ENCODE measurements around the gene POLR1E.

POLR1E gene

DNA sequence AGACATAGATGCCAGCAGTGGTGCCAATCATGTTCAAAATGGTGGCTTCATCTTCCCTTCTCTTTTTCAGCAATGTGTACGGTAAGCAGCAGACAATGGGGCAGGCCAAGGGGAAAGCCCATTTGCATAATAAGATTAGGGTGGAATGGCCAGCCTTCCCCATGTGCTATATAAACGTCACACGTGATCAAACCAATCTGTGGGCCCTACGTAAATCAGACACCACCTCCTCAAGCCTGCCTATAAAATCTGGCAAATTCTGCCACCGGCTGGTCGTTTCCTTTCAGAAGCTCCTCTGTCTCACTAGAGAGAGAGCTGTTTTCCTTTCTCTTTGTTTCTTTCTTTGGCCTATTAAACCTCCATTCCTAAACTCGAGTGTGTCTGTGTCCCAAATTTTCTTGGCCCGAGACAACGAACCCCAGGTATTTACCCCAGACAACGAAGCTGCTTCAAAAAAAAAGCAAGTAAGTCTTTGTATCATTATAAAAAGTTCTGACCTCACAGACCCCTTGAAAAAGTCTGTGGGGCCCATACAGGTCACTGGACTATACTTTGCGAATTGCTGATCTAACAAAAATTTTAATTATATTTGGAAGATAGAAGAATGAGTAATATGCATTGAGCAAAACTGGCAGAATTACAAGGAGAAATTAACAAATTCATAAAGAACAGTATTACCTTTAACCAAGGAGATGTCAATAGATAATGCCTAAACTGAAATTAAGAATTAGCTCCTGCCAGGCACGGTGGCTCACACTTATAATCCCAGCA is 35.7 kb upstream of the POLR1E start:
- peaks cover 6% of the 10 kb centered on the region for H3K4me1 ChIP-seq (ENCODE audit: low read length)
- H3K27me3 ChIP-seq (replicated peaks; ENCODE audit: insufficient read depth, low read length) = no peaks in the 10 kb centered on the region
- no peak overlapping the region for H3K27ac ChIP-seq (ENCODE audit: low read length)
- TF ChIP-seq, protein P1, sequence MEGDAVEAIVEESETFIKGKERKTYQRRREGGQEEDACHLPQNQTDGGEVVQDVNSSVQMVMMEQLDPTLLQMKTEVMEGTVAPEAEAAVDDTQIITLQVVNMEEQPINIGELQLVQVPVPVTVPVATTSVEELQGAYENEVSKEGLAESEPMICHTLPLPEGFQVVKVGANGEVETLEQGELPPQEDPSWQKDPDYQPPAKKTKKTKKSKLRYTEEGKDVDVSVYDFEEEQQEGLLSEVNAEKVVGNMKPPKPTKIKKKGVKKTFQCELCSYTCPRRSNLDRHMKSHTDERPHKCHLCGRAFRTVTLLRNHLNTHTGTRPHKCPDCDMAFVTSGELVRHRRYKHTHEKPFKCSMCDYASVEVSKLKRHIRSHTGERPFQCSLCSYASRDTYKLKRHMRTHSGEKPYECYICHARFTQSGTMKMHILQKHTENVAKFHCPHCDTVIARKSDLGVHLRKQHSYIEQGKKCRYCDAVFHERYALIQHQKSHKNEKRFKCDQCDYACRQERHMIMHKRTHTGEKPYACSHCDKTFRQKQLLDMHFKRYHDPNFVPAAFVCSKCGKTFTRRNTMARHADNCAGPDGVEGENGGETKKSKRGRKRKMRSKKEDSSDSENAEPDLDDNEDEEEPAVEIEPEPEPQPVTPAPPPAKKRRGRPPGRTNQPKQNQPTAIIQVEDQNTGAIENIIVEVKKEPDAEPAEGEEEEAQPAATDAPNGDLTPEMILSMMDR (IDR thresholded peaks at IDR 0.05; ENCODE audit: low read length) = no peak
- TF ChIP-seq EZH2 (optimal IDR thresholded peaks at IDR 0.05; ENCODE audit: low read depth, low read length) = no peak
- no peak for TF ChIP-seq EZH2phosphoT487 (IDR thresholded peaks at IDR 0.05; ENCODE audit: low read length)
- no peak for DNase-seq
- no peaks in the 10 kb centered on the region for H3K9me2 ChIP-seq (replicated peaks; ENCODE audit: insufficient read depth, low read length)
- H3K9me3 ChIP-seq (replicated peaks; ENCODE audit: insufficient read depth, low read length) = no peaks in the 10 kb centered on the region
- no peaks in the 10 kb centered on the region for H3F3A ChIP-seq (ENCODE audit: insufficient read depth, low read length)
- no peaks in the 10 kb centered on the region for H3K36me3 ChIP-seq (replicated peaks; ENCODE audit: insufficient read depth, low read length)
- no peaks in the 10 kb centered on the region; the same call in 1 of the 2 replicates for H4K20me1 ChIP-seq (ENCODE audit: insufficient read depth, low read length)
- H3K79me2 ChIP-seq (ENCODE audit: low read length) = peaks cover 62% of the 10 kb centered on the region
- H2AFZ ChIP-seq (ENCODE audit: low read length) = no peak overlapping the region
- H3K4me2 ChIP-seq (ENCODE audit: low read depth, low read length) = no peak overlapping the region
- no peak overlapping the region for H3K4me3 ChIP-seq (ENCODE audit: low read length)
- no peak overlapping the region for H3K9ac ChIP-seq (ENCODE audit: low read length)

DNA sequence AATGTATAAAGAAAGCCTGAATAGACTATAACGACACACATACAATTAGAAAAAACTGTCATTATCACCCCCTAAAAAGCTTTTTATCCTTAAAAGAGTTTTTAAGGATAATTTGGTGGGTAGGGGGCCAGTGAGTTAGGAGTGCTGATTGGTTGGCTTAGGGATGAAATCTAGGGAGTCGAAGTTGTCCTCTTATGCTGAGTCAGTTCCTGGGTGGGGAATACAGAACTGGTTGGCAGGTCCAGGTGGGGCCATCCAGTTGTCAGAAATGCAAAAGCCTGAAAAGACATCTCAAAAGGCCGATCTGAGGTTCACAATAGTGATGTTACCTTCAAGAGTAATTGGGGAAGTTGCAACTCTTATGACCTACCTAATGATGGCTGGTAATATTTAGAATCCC is 34.1 kb upstream of the POLR1E start:
- Histone ChIP-seq H3K9me3 (replicated peaks; ENCODE audit: insufficient read depth, low read length) (no peaks in the 10 kb centered on the region), H3K79me2 (ENCODE audit: low read length) (peaks cover 71% of the 10 kb centered on the region), H3K36me3 (replicated peaks; ENCODE audit: insufficient read depth, low read length) (no peaks in the 10 kb centered on the region), H3K4me3 (ENCODE audit: low read length) (no peak overlapping the region), H3K9me2 (replicated peaks; ENCODE audit: insufficient read depth, low read length) (no peaks in the 10 kb centered on the region), H3K27me3 (replicated peaks; ENCODE audit: insufficient read depth, low read length) (no peaks in the 10 kb centered on the region), H4K20me1 (ENCODE audit: insufficient read depth, low read length) (no peaks in the 10 kb centered on the region; the same call in 1 of the 2 replicates), H3F3A (ENCODE audit: insufficient read depth, low read length) (no peaks in the 10 kb centered on the region), H3K9ac (ENCODE audit: low read length) (no peak overlapping the region), H3K4me1 (ENCODE audit: low read length) (peaks cover 6% of the 10 kb centered on the region), H3K27ac (ENCODE audit: low read length) (no peak overlapping the region), H3K4me2 (ENCODE audit: low read depth, low read length) (no peak overlapping the region), H2AFZ (ENCODE audit: low read length) (no peak overlapping the region)
- no peak for DNase-seq
- TF ChIP-seq, protein P1 (IDR thresholded peaks at IDR 0.05; ENCODE audit: low read length) = no peak

DNA sequence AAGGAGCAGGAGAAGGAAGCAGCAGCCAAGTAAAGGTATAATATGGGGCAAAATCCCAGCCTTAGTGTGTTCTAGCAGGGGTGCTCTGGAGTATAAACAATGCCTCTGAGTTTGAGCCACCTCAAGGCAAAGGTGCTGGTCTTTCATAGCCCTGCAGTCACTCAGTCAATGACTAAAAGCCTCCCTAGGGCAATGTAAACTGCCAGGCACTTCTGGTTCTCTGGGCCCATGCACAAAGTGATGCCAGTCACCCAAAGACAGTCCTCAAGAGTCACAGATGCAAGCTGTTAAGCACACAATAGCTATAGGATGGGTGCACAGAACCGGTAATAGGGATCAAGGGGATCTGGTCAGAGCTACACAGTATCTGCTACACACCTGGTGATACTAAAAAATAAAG is 33.1 kb upstream of the POLR1E start:
- Histone ChIP-seq H4K20me1 (ENCODE audit: insufficient read depth, low read length) (no peaks in the 10 kb centered on the region; the same call in 1 of the 2 replicates), H3K36me3 (replicated peaks; ENCODE audit: insufficient read depth, low read length) (no peaks in the 10 kb centered on the region), H3K4me2 (ENCODE audit: low read depth, low read length) (no peak overlapping the region), H3K9me3 (replicated peaks; ENCODE audit: insufficient read depth, low read length) (no peaks in the 10 kb centered on the region), H2AFZ (ENCODE audit: low read length) (no peak overlapping the region), H3K79me2 (ENCODE audit: low read length) (peaks cover 73% of the 10 kb centered on the region), H3K27me3 (replicated peaks; ENCODE audit: insufficient read depth, low read length) (no peaks in the 10 kb centered on the region), H3F3A (ENCODE audit: insufficient read depth, low read length) (no peaks in the 10 kb centered on the region), H3K4me1 (ENCODE audit: low read length) (peaks cover 6% of the 10 kb centered on the region), H3K27ac (ENCODE audit: low read length) (no peak overlapping the region), H3K9ac (ENCODE audit: low read length) (no peak overlapping the region), H3K4me3 (ENCODE audit: low read length) (no peak overlapping the region), H3K9me2 (replicated peaks; ENCODE audit: insufficient read depth, low read length) (no peaks in the 10 kb centered on the region)
- TF ChIP-seq EZH2 (optimal IDR thresholded peaks at IDR 0.05; ENCODE audit: low read depth, low read length) (no peak), EZH2phosphoT487 (IDR thresholded peaks at IDR 0.05; ENCODE audit: low read length) (no peak)
- TF ChIP-seq, protein P1 (IDR thresholded peaks at IDR 0.05; ENCODE audit: low read length) = no peak
- no peak for DNase-seq

All from MM.1S (cell line).